ENCODE results near the gene ASIC2. TPM values are rescaled to one million over a fixed set of nuclear protein-coding genes. Genes with fewer than 3 reads are reported as not detected.

Gene ASIC2
- total RNA-seq, 1 experiment from 2014 or later = 0.74 TPM

DNA sequence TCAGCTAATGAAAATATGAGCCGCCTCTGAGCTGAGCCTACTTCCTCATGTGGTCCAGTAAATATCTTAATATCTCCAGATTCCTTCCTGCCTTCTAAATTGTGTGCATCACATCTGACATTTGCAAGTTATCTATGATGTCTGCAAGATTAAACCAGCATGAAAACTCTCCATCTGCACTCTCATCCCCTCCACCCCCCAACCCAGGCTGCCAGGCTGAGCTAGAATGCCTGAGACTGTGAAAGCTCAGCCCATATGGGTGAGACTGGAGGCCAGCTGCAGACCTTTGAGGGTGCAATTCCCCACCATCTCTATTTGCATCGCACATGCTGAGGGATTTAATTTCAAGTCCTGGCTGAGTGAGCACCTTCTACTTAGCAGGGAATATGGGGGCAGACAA lies 82.8 kb downstream of the ASIC2 start:
- Histone ChIP-seq H2AFZ (ENCODE audit: low read length) (no peak overlapping the region), H3K23me2 (ENCODE audit: insufficient read length, low read depth, low read length, poor library complexity, severe bottlenecking) (no peaks in the 10 kb centered on the region), H3K56ac (ENCODE audit: insufficient read length, low read depth, low read length) (no peak overlapping the region), H4K91ac (ENCODE audit: insufficient read length, low read depth, low read length) (no peak overlapping the region), H4K20me1 (ENCODE audit: control insufficient read depth, insufficient read depth, insufficient read length) (no peaks in the 10 kb centered on the region), H2BK15ac (ENCODE audit: low read depth, low read length) (no peak overlapping the region), H2BK20ac (ENCODE audit: low read depth, low read length, poor library complexity, severe bottlenecking) (no peak overlapping the region), H2AK5ac (ENCODE audit: insufficient read length, low read length) (no peak overlapping the region), H4K8ac (replicated peaks; ENCODE audit: insufficient read length, low read depth, low read length) (no peak overlapping the region), H2BK120ac (ENCODE audit: low read depth, low read length, poor library complexity, severe bottlenecking) (no peak overlapping the region), H3K9me3 (ENCODE audit: control insufficient read depth, low read depth, low read length) (no peaks in the 10 kb centered on the region), H3K4me1 (ENCODE audit: insufficient read depth, low read length) (no peaks in the 10 kb centered on the region), H3K27ac (ENCODE audit: insufficient read length, low read depth, low read length) (no peak overlapping the region), H3K14ac (ENCODE audit: insufficient read depth, low read length) (no peak overlapping the region), H4K5ac (ENCODE audit: insufficient read length, low read depth, low read length) (no peak overlapping the region), H3K18ac (ENCODE audit: insufficient read length, low read depth, low read length) (no peak overlapping the region), H3K23ac (ENCODE audit: insufficient read length, low read depth, low read length) (no peak overlapping the region), H3K27me3 (ENCODE audit: insufficient read depth, low read length) (no peaks in the 10 kb centered on the region), H3T11ph (ENCODE audit: low read length) (no peak overlapping the region), H3K79me1 (ENCODE audit: insufficient read depth, low read depth, low read length, poor library complexity, severe bottlenecking) (no peaks in the 10 kb centered on the region), H3K4ac (ENCODE audit: low read depth, low read length) (no peak overlapping the region), H3K79me2 (ENCODE audit: insufficient read depth, low read length) (no peaks in the 10 kb centered on the region), H2BK5ac (ENCODE audit: insufficient read length, low read length) (no peak overlapping the region), H2BK12ac (ENCODE audit: insufficient read length, low read depth, low read length) (no peak overlapping the region), H3K4me2 (ENCODE audit: insufficient read depth, insufficient read length, low read length) (no peak overlapping the region), H3K9ac (ENCODE audit: extremely low read depth, insufficient read length, low read length) (no peak overlapping the region)
- DNase-seq = peak; percentile 17
- Mint-ChIP-seq H3K27ac (no peak overlapping the region), H3K27me3 (ENCODE audit: low read depth) (peaks cover 81% of the 10 kb centered on the region), H3K9me3 (no peaks in the 10 kb centered on the region; a peak in 1 of 5 replicates), H3K4me1 (peaks cover 0 to 7% of the 10 kb centered on the region in 2 experiments; a peak in 2 of 4 replicates), H3K4me3 (no peak overlapping the region), H3K36me3 (ENCODE audit: insufficient read depth in 1 of 3, low read depth in 3 of 3) (no peaks in the 10 kb centered on the region)
- no CpG with 5 or more reads among the region's 2 CpGs for WGBS (ENCODE audit: extremely low coverage, insufficient read length, low lambda C conversion rate)
- TF ChIP-seq, protein P1, sequence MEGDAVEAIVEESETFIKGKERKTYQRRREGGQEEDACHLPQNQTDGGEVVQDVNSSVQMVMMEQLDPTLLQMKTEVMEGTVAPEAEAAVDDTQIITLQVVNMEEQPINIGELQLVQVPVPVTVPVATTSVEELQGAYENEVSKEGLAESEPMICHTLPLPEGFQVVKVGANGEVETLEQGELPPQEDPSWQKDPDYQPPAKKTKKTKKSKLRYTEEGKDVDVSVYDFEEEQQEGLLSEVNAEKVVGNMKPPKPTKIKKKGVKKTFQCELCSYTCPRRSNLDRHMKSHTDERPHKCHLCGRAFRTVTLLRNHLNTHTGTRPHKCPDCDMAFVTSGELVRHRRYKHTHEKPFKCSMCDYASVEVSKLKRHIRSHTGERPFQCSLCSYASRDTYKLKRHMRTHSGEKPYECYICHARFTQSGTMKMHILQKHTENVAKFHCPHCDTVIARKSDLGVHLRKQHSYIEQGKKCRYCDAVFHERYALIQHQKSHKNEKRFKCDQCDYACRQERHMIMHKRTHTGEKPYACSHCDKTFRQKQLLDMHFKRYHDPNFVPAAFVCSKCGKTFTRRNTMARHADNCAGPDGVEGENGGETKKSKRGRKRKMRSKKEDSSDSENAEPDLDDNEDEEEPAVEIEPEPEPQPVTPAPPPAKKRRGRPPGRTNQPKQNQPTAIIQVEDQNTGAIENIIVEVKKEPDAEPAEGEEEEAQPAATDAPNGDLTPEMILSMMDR (conservative IDR thresholded peaks at IDR 0.05) = no peak

All from H9 (cell line).